HG02763 (cell line): ENCODE measurements around the gene ANO5.

Source experiments
- ATAC-seq: cut with Tn5 transposase; IDR thresholded peaks from one replicate; pipeline ENCODE4 v1.9.1; 2021; ENCODE audit warnings: mild to moderate bottlenecking, moderate library complexity; ENCODE audit not compliant: unreplicated experiment

The ANO5 gene

GRCh38 chr11:22192642-22193347 lies at the start of gene ANO5:
Gene ANO5 (plus strand): TSS chr11:22193085. CDS start chr11:22193493, 408 bp downstream.
- ATAC-seq: peak; percentile 43

DNA sequence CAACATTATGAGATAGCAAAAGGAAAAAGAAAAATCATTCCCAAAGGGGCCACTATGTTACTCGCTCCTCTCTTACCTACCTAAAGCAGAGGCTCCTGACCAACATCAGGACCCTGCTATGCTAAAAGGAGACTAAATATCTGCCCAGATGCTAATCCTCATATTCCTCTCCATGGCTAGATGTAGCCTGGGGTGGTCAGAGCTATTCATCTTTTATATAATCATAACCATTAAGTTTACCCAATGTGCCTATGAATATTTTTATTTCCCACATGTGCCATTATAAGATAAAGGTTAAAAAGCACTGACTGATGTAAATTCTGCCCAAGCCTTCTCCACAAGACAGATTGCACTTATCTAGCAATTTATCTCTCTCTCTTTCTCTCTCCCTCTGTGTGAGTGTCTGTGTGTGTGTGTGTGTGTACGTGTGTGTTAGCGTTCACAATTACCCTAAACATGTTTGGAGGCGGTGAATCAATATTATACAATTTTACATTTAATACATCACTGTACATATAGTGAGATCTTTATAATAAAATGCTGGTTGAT lies 41.2 kb upstream of the ANO5 start:
- ATAC-seq: no peak

DNA sequence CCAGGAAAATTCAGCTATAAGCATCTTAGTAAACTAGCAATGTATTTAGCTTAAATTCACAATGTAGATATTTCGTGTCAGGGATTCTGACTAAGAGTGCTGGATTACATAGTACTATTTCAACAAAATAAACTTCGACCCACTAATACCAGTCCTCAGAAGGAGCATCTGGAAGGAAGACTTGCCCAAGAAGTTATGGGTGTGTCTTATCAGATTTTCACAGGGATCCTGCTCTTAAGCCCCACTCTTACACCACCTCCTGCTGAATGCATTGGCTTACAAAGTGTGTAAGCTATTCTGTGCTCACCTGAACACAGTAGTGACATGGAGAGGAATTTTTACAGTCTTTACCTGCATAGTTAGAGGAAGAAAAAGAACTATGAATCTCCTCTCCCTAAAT lies 35.4 kb upstream of the ANO5 start:
- no peak for ATAC-seq

GRCh38 chr11:22161489-22161888 lies 31.4 kb upstream of the ANO5 start:
- no peak for ATAC-seq

DNA sequence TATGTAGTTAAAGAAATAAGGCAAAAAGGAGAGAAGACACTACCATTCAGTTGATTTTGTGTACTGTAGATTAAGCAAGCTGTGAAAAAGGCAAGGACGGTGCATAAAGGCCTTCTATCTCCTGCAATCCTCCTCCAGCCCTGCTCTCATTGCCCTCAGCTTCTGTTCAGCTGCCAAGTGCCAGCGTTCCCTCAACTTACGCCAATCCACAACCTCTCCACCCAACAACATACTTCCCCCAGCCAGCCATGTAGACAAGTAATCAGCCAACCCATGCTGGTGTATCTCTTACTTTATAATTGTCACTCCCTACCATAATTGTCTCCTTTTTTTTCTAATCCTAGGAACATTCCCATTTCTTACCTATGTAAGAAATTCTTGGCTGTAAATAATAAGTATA lies 30.1 kb upstream of the ANO5 start:
- ATAC-seq: no peak

GRCh38 chr11:22163394-22163797 lies 29.5 kb upstream of the ANO5 start:
- ATAC-seq: peak; percentile 73

DNA sequence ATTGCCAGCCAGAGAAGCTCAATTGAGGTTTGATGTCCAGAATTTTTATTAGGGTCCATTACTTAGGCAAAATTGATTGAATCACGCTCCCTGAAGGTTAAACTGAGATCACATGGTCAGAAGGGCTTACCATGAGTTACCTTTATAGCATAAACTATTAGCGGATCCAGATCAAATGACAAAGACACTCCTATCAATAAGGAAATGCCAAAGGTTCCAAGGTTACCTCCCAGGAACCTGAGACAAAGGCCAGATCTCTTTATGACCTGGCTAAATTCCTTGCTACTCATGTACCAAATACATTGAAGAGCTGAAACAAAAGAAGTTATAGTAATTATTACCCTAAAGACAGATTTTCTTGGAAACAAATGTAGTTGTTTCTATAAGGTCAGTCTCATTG lies 27.8 kb upstream of the ANO5 start:
- ATAC-seq: no peak

DNA sequence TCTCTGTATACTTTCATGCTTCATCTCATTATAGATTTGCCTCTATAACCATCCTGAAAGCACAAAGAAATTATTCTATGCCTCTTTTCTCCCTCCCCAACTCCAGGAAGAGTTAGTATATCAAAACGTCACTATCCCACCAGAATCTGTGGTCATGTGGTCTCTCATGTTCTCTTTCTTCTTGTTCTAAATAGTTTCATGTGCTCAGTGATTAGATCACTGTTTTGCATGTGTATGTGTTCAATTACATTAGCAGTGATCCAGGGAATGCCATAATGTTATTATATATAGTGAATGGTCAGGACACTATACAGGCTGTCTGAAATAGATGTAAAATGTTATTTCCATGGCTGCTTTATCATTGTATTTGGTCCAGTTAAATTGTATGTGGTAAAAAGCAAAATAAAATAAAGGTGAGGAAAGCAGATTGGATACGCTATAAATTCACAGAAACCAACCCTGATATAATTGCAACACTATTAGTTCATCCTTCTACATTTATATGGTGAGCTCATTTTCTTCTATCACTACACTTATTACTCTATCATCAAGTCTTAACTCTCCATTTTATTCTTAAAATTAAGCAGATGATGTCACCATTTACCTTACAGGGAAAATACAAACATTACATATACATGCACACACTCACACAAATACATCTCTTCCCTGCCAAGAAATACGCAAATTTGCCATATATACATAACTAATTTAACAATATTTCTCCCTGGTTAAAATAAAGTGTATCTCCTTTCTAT lies 26.9 kb upstream of the ANO5 start:
- no peak for ATAC-seq

DNA sequence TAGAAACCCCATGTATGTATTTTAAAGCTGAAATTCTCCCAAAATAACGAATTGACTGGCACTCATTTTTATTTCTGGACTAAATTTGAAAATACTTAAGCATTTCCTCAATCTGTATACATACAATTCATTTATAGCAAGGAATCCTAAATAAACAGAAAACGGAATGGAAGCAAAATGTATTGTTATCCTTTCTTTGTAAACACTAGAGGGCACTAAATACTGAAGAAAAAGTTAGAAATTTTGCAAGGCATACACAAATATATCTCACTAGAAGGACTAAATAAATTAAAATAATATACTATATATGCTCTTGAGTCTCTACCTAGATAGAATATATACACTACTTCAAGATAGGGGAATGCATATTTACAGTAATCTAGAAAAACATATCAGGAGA lies 23.1 kb upstream of the ANO5 start:
- ATAC-seq: no peak

- no peak for ATAC-seq
Measured at GRCh38 chr11:22173532-22173931, 19.4 kb upstream of the ANO5 start.

DNA sequence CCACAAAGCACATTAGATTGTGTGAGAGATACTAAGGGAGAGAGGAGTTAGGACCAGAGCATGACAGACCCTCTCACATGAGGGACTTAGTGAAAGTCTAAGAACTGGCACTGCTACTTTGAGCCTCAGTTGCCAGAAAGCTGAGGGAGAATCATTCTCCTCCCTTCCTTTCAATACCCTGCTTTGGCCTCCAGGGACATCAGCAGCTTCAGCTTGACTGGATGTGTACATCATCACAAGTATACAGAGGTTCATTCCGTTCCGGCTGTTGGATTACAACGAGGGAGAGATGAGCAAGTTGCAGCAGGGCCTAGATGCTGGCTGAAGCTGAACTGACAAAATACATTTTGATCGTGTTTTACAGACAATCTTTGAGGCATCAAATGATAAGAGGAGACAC lies 15.7 kb upstream of the ANO5 start:
- ATAC-seq: no peak

- ATAC-seq: no peak
Measured at GRCh38 chr11:22179626-22180025, 13.3 kb upstream of the ANO5 start.

- ATAC-seq: no peak
Measured at GRCh38 chr11:22180131-22180530, 12.8 kb upstream of the ANO5 start.

- ATAC-seq: no peak
Measured at GRCh38 chr11:22189660-22190059, 3.2 kb upstream of the ANO5 start.

GRCh38 chr11:22190827-22191463 lies 1.9 kb upstream of the ANO5 start:
- ATAC-seq: peak; percentile 36

DNA sequence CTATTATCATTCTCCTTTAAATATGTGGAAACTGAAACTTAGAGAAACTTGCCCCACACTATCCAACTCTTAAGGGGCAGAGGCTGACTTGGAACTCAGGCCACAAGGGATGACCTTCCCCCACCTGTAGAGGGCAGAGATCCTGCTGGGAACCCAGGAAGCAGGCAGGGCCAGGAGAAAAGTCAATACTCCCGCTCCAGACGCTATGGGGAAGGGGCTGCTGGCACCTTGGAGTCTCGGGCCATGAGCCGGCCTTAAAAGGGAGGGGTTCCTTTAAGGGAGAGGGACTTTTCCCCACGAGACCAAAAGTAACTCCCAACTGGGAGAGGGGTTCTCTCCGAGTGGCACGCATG lies 620 bp upstream of the ANO5 start:
- ATAC-seq: no peak

- ATAC-seq: peak; percentile 34
Measured at GRCh38 chr11:22193348-22194051, 615 bp downstream of the ANO5 start.

GRCh38 chr11:22194306-22194705 lies 1.4 kb downstream of the ANO5 start:
- ATAC-seq: no peak

DNA sequence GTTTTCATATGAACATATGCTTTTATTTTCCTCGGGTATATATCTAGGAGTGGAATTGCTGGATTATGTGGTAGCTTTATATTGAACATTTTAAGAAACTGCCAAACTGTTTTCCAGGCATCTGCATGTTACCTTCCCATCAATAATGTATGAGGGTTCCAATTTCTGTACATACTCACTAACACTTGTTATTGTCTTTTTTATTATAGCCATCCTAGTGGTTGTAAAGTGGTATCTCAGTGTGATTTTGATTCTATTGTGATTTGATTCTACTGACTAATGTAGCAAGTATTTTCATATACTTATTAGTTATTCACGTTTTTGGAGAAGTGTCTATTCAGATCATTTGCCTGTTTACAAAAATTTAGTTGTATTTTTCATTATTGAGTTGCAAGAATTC lies 2.0 kb downstream of the ANO5 start:
- ATAC-seq: no peak

GRCh38 chr11:22197139-22198005 lies 4.5 kb downstream of the ANO5 start:
- no peak for ATAC-seq
